SU-DHL-6 (cell line): ENCODE data around the gene SAMD11.
A peak's percentile ranks its signal among the peaks of the same experiment; 100 is the strongest.

Source experiments
- H2AFZ ChIP-seq: fragments of 200-600 bp; sonication (generic); 2 replicates; pipeline ENCODE4 v1.6.1; 2014; ENCODE audit warnings: low read depth, mild to moderate bottlenecking, moderate library complexity, mixed read lengths, antibody characterized with exemption, low read length; ENCODE audit not compliant: severe bottlenecking
- H3F3A ChIP-seq: fragments of 200-600 bp; shearing (Covaris generic); 2 replicates; pipeline ENCODE4 v1.6.0; 2016; ENCODE audit warnings: antibody characterized with exemption, mild to moderate bottlenecking; ENCODE audit not compliant: insufficient read depth
- H3K27ac ChIP-seq: fragments of 200-600 bp; sonication (generic); 2 replicates; pipeline ENCODE4 v1.5.1; 2016; ENCODE audit warnings: low read depth, mild to moderate bottlenecking, low read length, moderate library complexity, mixed read lengths
- H3K27me3 ChIP-seq: fragments of 200-600 bp; sonication (generic), shearing (Covaris generic); 2 replicates; pipeline ENCODE4 v1.6.0; 2014; ENCODE audit warnings: mild to moderate bottlenecking, low read length
- H3K36me3 ChIP-seq: fragments of 200-600 bp; sonication (generic); 2 replicates; pipeline ENCODE4 v1.6.1; 2014; ENCODE audit warnings: mild to moderate bottlenecking, low read length, mixed read lengths
- H3K4me2 ChIP-seq: fragments of 300-600, 200-600 bp; shearing (Covaris generic), sonication (generic); 2 replicates; pipeline ENCODE4 v1.6.0; 2014; ENCODE audit warnings: low read length, low read depth, mild to moderate bottlenecking; ENCODE audit not compliant: poor library complexity, severe bottlenecking
- H3K4me3 ChIP-seq: fragments of 200-600 bp; sonication (generic); 2 replicates; pipeline ENCODE4 v1.5.1; 2014; ENCODE audit warnings: antibody characterized with exemption, low read length, mild to moderate bottlenecking, mixed read lengths; ENCODE audit not compliant: insufficient read depth, poor library complexity, severe bottlenecking
- H3K79me2 ChIP-seq: fragments of 200-600 bp; sonication (generic); 2 replicates; pipeline ENCODE4 v1.6.1; 2014; ENCODE audit warnings: mild to moderate bottlenecking, low read length, moderate library complexity; ENCODE audit not compliant: insufficient read depth
- H3K9ac ChIP-seq: fragments of 200-600 bp; sonication (generic); 2 replicates; pipeline ENCODE4 v1.7.0; 2014; ENCODE audit warnings: mild to moderate bottlenecking, low read length
- H3K9me2 ChIP-seq: fragments of 200-600 bp; sonication (generic); replicated peaks from 2 replicates; pipeline ENCODE4 v1.6.1; 2014; ENCODE audit warnings: low read length; ENCODE audit not compliant: insufficient read depth
- H3K9me3 ChIP-seq: fragments of 200-600 bp; sonication (generic); 2 replicates; pipeline ENCODE4 v1.6.1; 2014; ENCODE audit warnings: low read length, mixed read lengths; ENCODE audit not compliant: insufficient read depth
- H4K20me1 ChIP-seq: fragments of 200-600 bp; sonication (generic); 2 replicates; pipeline ENCODE4 v1.6.1; 2014; ENCODE audit warnings: low read depth, mild to moderate bottlenecking, antibody characterized with exemption, low read length, moderate library complexity, mixed read lengths
- EZH2phosphoT487 ChIP-seq: fragments of 200-600 bp; sonication (generic), shearing (Covaris generic); conservative IDR thresholded peaks from 2 replicates; pipeline ENCODE4 v1.6.1; 2018; ENCODE audit warnings: mild to moderate bottlenecking, antibody characterized with exemption, low read length, moderate library complexity, mixed read lengths
- TF ChIP-seq, protein P1 (sequence below): fragments of 200-600 bp; sonication (generic); IDR thresholded peaks from one replicate; pipeline ENCODE4 v1.5.1; 2017; ENCODE audit warnings: antibody characterized with exemption, mild to moderate bottlenecking, low read length, moderate library complexity; ENCODE audit not compliant: insufficient read depth, poor library complexity, severe bottlenecking

Gene SAMD11

DNA sequence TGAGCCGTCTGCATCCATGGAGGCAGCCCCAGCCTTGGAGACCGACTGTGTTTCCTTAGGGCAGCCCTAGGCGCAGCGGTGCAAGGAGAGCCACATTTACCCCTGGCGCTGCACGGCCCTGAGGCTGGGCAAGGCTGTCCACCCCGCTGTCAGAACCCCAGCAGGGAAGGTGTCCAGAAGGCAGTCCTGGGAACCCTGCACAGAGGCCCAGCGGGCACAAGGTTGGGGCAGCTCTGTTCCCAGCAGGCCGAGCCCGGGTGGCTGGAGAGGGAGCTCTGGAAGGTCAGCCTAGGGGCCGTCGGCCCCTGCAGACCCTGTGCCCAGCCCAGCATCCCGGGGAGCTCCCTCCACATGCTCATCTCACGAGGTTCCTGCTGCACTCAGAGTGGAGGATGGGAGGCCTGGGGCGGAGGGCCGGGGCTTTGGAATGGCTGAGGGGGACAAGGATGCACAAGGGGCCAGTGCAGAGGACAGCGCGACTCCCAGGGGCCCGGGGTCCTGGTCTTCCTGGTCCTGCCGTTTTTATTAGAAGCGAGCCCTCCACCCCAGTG is 19.9 kb upstream of the SAMD11 start:
- no peak overlapping the region for H2AFZ ChIP-seq
- no peaks in the 10 kb centered on the region for H3K9me3 ChIP-seq
- H3K4me2 ChIP-seq: no peak overlapping the region
- H3K27ac ChIP-seq: no peak overlapping the region
- H3K9ac ChIP-seq: no peak overlapping the region
- TF ChIP-seq, protein P1, sequence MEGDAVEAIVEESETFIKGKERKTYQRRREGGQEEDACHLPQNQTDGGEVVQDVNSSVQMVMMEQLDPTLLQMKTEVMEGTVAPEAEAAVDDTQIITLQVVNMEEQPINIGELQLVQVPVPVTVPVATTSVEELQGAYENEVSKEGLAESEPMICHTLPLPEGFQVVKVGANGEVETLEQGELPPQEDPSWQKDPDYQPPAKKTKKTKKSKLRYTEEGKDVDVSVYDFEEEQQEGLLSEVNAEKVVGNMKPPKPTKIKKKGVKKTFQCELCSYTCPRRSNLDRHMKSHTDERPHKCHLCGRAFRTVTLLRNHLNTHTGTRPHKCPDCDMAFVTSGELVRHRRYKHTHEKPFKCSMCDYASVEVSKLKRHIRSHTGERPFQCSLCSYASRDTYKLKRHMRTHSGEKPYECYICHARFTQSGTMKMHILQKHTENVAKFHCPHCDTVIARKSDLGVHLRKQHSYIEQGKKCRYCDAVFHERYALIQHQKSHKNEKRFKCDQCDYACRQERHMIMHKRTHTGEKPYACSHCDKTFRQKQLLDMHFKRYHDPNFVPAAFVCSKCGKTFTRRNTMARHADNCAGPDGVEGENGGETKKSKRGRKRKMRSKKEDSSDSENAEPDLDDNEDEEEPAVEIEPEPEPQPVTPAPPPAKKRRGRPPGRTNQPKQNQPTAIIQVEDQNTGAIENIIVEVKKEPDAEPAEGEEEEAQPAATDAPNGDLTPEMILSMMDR: no peak
- TF ChIP-seq EZH2phosphoT487: no peak
- no peaks in the 10 kb centered on the region for H3K9me2 ChIP-seq
- no peaks in the 10 kb centered on the region for H3K36me3 ChIP-seq
- H3F3A ChIP-seq: no peaks in the 10 kb centered on the region
- no peaks in the 10 kb centered on the region for H4K20me1 ChIP-seq
- H3K79me2 ChIP-seq: no peaks in the 10 kb centered on the region
- H3K4me3 ChIP-seq: no peak overlapping the region
- no peaks in the 10 kb centered on the region for H3K27me3 ChIP-seq

DNA sequence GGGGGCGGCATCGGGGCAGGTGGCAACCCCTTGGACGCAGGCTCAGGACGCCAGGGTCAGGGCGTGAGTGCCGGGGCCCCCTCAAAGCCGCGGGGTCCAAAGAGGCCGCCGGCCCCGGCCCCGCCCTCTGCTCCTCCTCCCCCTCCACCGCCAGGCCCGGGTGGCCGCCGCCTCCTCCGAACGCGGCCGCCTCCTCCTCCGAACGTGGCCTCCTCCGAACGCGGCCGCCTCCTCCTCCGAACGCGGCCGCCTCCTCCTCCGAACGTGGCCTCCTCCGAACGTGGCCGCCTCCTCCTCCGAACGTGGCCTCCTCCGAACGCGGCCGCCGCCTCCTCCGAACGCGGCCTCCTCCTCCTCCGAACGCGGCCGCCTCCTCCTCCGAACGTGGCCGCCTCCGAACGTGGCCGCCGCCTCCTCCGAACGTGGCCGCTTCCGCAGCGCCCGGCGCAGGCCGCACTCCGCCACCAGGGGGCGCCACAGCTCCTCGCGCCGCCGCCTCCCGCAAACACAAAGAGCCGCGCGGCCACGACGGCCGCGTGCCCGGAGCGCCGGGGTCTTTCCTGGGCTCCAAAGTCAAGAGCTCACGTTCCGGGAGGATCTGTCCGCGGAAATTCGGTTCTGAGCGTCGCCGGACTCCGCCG is 19.3 kb upstream of the SAMD11 start:
- TF ChIP-seq, protein P1: peak; percentile 73
- TF ChIP-seq EZH2phosphoT487: no peak
- no peaks in the 10 kb centered on the region for H3K27me3 ChIP-seq
- no peaks in the 10 kb centered on the region for H4K20me1 ChIP-seq
- H3K9me3 ChIP-seq: no peaks in the 10 kb centered on the region
- peak overlapping the region; percentile 75 for H2AFZ ChIP-seq
- H3K4me3 ChIP-seq: peak overlapping the region; percentile 23
- peak overlapping the region; percentile 49 for H3K4me2 ChIP-seq
- no peaks in the 10 kb centered on the region for H3K9me2 ChIP-seq
- H3F3A ChIP-seq: no peaks in the 10 kb centered on the region
- no peaks in the 10 kb centered on the region for H3K36me3 ChIP-seq
- peak overlapping the region; percentile 33; the same call in 1 of the 2 replicates for H3K9ac ChIP-seq
- H3K79me2 ChIP-seq: no peaks in the 10 kb centered on the region
- H3K27ac ChIP-seq: no peak overlapping the region

DNA sequence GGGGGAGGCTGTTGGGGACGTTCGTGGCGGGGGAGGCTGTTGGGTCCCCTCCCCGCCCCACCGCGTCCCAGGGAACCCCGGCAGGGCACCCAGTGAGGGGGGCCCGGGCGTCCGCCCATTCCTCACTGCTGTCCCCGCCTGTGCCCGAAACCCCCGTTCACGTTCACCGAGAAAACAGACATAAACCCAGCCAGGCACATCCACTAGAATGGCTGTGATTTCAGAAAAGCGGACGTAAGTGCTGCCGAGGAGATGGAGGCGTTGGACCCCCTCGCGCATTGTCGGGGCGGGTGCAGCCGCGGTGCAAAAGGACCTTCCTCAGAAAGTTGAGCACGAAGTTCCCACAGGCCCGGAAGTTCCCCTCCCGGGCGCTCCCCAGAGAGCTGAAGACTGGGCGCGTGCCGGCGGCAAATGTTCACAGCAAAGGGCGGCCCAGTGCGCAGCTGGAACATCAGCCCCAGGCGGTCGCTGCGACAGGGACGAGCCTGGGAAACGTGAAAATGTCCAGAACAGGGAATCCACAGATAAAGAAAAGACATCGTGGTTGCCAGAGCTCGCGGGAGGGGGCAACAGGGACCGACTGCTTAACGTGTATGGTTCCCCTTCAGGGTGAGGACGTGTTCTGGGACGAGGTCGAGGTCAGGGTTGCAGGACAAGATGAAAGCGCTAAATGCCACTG is 18.5 kb upstream of the SAMD11 start:
- peak overlapping the region; percentile 49 for H3K4me2 ChIP-seq
- no peaks in the 10 kb centered on the region for H3F3A ChIP-seq
- H3K27me3 ChIP-seq: no peaks in the 10 kb centered on the region
- no peaks in the 10 kb centered on the region for H3K9me2 ChIP-seq
- H3K79me2 ChIP-seq: no peaks in the 10 kb centered on the region
- no peaks in the 10 kb centered on the region for H4K20me1 ChIP-seq
- TF ChIP-seq, protein P1: no peak
- no peak for TF ChIP-seq EZH2phosphoT487
- H3K9ac ChIP-seq: peak overlapping the region; percentile 33; the same call in 1 of the 2 replicates
- no peak overlapping the region for H3K27ac ChIP-seq
- peak overlapping the region; percentile 75 for H2AFZ ChIP-seq
- no peaks in the 10 kb centered on the region for H3K36me3 ChIP-seq
- H3K9me3 ChIP-seq: no peaks in the 10 kb centered on the region
- H3K4me3 ChIP-seq: peak overlapping the region; percentile 23
